ENCODE results near the gene SYTL4.

SYTL4 gene

GRCh38 chrX:100695302-100695701 lies 36.6 kb downstream of the SYTL4 start:
- FAIRE-seq, result no peak
- DNase-seq (ENCODE audit: low spot score), result no peak

- DNase-seq (ENCODE audit: low spot score), result no peak
Observed at GRCh38 chrX:100687546-100687945, 44.4 kb downstream of the SYTL4 start.

GRCh38 chrX:100687128-100687527 lies 44.8 kb downstream of the SYTL4 start:
- DNase-seq (ENCODE audit: low spot score) (no peak), FAIRE-seq (no peak)

More at GRCh38 chrX:100687546-100687945, 44.4 kb downstream of the SYTL4 start:
- FAIRE-seq, result no peak

- FAIRE-seq (no peak), DNase-seq (ENCODE audit: low spot score) (no peak)
Observed at GRCh38 chrX:100685997-100686305, 46.0 kb downstream of the SYTL4 start.

- DNase-seq (ENCODE audit: low spot score) (peak; percentile 65), FAIRE-seq (no peak)
Observed at GRCh38 chrX:100685284-100685996, 46.5 kb downstream of the SYTL4 start.

- FAIRE-seq (no peak), DNase-seq (ENCODE audit: low spot score) (no peak)
Observed at GRCh38 chrX:100682939-100683338, 49.0 kb downstream of the SYTL4 start.

- DNase-seq (ENCODE audit: low spot score) (no peak), FAIRE-seq (no peak)
Observed at GRCh38 chrX:100681599-100681998, 50.3 kb downstream of the SYTL4 start.

- DNase-seq (ENCODE audit: low spot score) (no peak), FAIRE-seq (no peak)
Observed at GRCh38 chrX:100680756-100681155, 51.2 kb downstream of the SYTL4 start.

GRCh38 chrX:100677611-100678181 lies 54.2 kb downstream of the SYTL4 start:
- FAIRE-seq (no peak), DNase-seq (ENCODE audit: low spot score) (no peak)

- DNase-seq (ENCODE audit: low spot score) (no peak), FAIRE-seq (no peak)
Observed at GRCh38 chrX:100674705-100675104, 57.2 kb downstream of the SYTL4 start.

GRCh38 chrX:100673397-100673953 lies 58.4 kb downstream of the SYTL4 start:
- FAIRE-seq, result no peak
- no peak for DNase-seq (ENCODE audit: low spot score)

- FAIRE-seq (no peak), DNase-seq (ENCODE audit: low spot score) (no peak)
Observed at GRCh38 chrX:100672966-100673365, 59.0 kb downstream of the SYTL4 start.

- no peak for DNase-seq (ENCODE audit: low spot score)
- FAIRE-seq, result no peak
Observed at GRCh38 chrX:100663642-100664041, 68.3 kb downstream of the SYTL4 start.

- no peak for FAIRE-seq
- DNase-seq (ENCODE audit: low spot score), result no peak
Observed at GRCh38 chrX:100662796-100663195, 69.1 kb downstream of the SYTL4 start.

GRCh38 chrX:100662170-100662569 lies 69.8 kb downstream of the SYTL4 start:
- FAIRE-seq, result no peak

GRCh38 chrX:100659431-100660137 lies 72.3 kb downstream of the SYTL4 start:
- no peak for DNase-seq (ENCODE audit: low spot score)
- FAIRE-seq, result no peak

More at GRCh38 chrX:100662170-100662569, 69.8 kb downstream of the SYTL4 start:
- DNase-seq (ENCODE audit: low spot score), result no peak

- no peak for FAIRE-seq
- DNase-seq (ENCODE audit: low spot score), result no peak
Observed at GRCh38 chrX:100658941-100659381, 73.0 kb downstream of the SYTL4 start.

- DNase-seq (ENCODE audit: low spot score) (peak; percentile 23), FAIRE-seq (no peak)
Observed at GRCh38 chrX:100654261-100654660, 77.7 kb downstream of the SYTL4 start.

- no peak for FAIRE-seq
- no peak for DNase-seq (ENCODE audit: low spot score)
Observed at GRCh38 chrX:100652266-100652665, 79.7 kb downstream of the SYTL4 start.

- no peak for DNase-seq (ENCODE audit: low spot score)
- no peak for FAIRE-seq
Observed at GRCh38 chrX:100650841-100651240, 81.1 kb downstream of the SYTL4 start.

GRCh38 chrX:100649550-100650356 lies 82.2 kb downstream of the SYTL4 start:
- FAIRE-seq, result no peak
- no peak for DNase-seq (ENCODE audit: low spot score)
